Measurements from ENCODE around the gene CHD1L.

GRCh38 chr1:147214842-147215539 is 27.5 kb upstream of the CHD1L start:
- TF ChIP-seq POLR2A (IDR thresholded peaks at IDR 0.05) (no peak), CTCF (IDR thresholded peaks at IDR 0.05) (no peak)
